ENCODE data around the gene KIF5C.
A peak's percentile ranks its signal among the peaks of the same experiment; 100 is the strongest.
"Not testable (repeated sequence)": the region's sequence is repeated elsewhere in the genome, so short reads cannot be mapped to it uniquely, and the experiment has no call there.

The KIF5C gene

DNA sequence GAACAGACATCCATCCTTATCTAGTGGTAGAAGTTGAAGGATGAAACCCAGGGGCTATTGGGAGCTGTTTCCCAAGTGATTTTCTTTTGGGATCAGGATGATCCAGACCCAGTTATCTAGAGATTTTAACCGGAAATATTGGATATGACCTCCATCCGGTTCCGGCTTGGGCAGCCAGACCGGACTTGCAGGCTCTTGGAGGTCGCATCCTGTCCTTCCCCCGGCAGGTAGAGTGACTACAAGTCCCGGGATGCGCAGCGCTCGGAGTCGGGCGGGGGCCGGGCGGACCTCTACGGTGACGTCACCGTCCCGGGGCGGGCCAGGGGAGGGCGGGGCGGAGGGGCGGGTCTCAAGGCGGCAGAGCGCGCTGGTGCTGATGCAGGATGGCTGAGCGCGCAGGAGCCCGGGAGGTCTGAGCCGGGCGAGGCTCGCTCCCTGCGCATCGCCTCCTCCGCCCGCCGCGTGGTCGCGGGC lies at the start of gene KIF5C:
Gene KIF5C (plus strand): TSS at position 360 of the 474 bp plus-strand sequence. CDS start 391 bp downstream, outside the sequence.
- peaks cover 4% of the 10 kb centered on the region; the same call in 1 of the 2 replicates for H3K36me3 ChIP-seq (ENCODE audit: control insufficient read depth, insufficient read depth, low read length)
- H3K9ac ChIP-seq (ENCODE audit: low read length), result peak within 1 kb of the TSS; percentile 82
- peaks cover 15% of the 10 kb centered on the region for H3K27me3 ChIP-seq (ENCODE audit: control insufficient read depth, insufficient read depth, low read length)
- H3K27ac ChIP-seq (ENCODE audit: low read depth, low read length), result peak within 1 kb of the TSS; percentile 31; the same call in 1 of the 2 replicates
- H3K9me3 ChIP-seq (ENCODE audit: control insufficient read depth, insufficient read depth, low read depth, low read length), result no peaks in the 10 kb centered on the region; the same call in 1 of the 2 replicates
- H3K4me1 ChIP-seq (ENCODE audit: control insufficient read depth, insufficient read depth, low read length), result peaks cover 12% of the 10 kb centered on the region
- peak within 1 kb of the TSS; percentile 68 for H3K4me3 ChIP-seq (ENCODE audit: low read depth, low read length)

- Histone ChIP-seq H3K9ac (ENCODE audit: low read length) (no peak overlapping the region), H3K36me3 (ENCODE audit: control insufficient read depth, insufficient read depth, low read length) (no peaks in the 10 kb centered on the region), H3K9me3 (ENCODE audit: control insufficient read depth, insufficient read depth, low read depth, low read length) (0 out of 2 replicates have a peak, but pooled peaks cover 2% of the 10 kb centered on the region), H3K4me3 (ENCODE audit: low read depth, low read length) (no peak overlapping the region), H3K27me3 (ENCODE audit: control insufficient read depth, insufficient read depth, low read length) (no peaks in the 10 kb centered on the region), H3K4me1 (ENCODE audit: control insufficient read depth, insufficient read depth, low read length) (peaks cover 6% of the 10 kb centered on the region; the same call in 1 of the 2 replicates), H3K27ac (ENCODE audit: low read depth, low read length) (no peak overlapping the region)
Observed at GRCh38 chr2:148826791-148827190, 48.2 kb upstream of the KIF5C start.

- H3K27me3 ChIP-seq (ENCODE audit: control insufficient read depth, insufficient read depth, low read length), result no peaks in the 10 kb centered on the region
- H3K4me1 ChIP-seq (ENCODE audit: control insufficient read depth, insufficient read depth, low read length), result peaks cover 6% of the 10 kb centered on the region; the same call in 1 of the 2 replicates
- H3K4me3 ChIP-seq (ENCODE audit: low read depth, low read length), result no peak overlapping the region
- H3K36me3 ChIP-seq (ENCODE audit: control insufficient read depth, insufficient read depth, low read length), result no peaks in the 10 kb centered on the region
- 0 out of 2 replicates have a peak, but pooled peaks cover 2% of the 10 kb centered on the region for H3K9me3 ChIP-seq (ENCODE audit: control insufficient read depth, insufficient read depth, low read depth, low read length)
- no peak overlapping the region for H3K9ac ChIP-seq (ENCODE audit: low read length)
- no peak overlapping the region for H3K27ac ChIP-seq (ENCODE audit: low read depth, low read length)
Observed at GRCh38 chr2:148828941-148829340, 46.1 kb upstream of the KIF5C start.

DNA sequence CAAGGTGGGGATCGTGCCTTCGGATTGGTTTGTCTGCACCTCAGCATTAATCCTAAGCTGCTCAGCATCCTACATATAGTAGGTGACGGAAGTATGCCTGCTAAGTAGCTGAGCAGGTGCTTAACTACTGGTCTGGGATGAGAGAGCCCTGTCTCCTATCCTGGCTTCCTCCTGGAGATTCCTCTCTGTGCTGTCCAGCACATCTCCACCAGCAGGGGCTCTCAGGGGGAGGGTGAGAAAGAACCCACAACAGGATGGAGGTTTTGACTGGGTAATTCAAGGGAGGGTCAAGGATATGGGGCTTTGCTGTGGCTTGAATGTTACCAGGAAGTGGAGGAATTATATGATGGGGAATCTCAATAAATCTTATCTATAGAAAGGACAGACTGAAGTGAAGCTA lies 45.4 kb upstream of the KIF5C start:
- H3K36me3 ChIP-seq (ENCODE audit: control insufficient read depth, insufficient read depth, low read length), result no peaks in the 10 kb centered on the region
- H3K4me1 ChIP-seq (ENCODE audit: control insufficient read depth, insufficient read depth, low read length), result peaks cover 6% of the 10 kb centered on the region; the same call in 1 of the 2 replicates
- H3K27ac ChIP-seq (ENCODE audit: low read depth, low read length), result no peak overlapping the region
- no peak overlapping the region for H3K9ac ChIP-seq (ENCODE audit: low read length)
- H3K9me3 ChIP-seq (ENCODE audit: control insufficient read depth, insufficient read depth, low read depth, low read length), result 0 out of 2 replicates have a peak, but pooled peaks cover 2% of the 10 kb centered on the region
- H3K4me3 ChIP-seq (ENCODE audit: low read depth, low read length), result no peak overlapping the region
- H3K27me3 ChIP-seq (ENCODE audit: control insufficient read depth, insufficient read depth, low read length), result no peaks in the 10 kb centered on the region

GRCh38 chr2:148832637-148833036 lies 42.4 kb upstream of the KIF5C start:
- no peaks in the 10 kb centered on the region for H3K27me3 ChIP-seq (ENCODE audit: control insufficient read depth, insufficient read depth, low read length)
- no peak overlapping the region for H3K9ac ChIP-seq (ENCODE audit: low read length)
- no peaks in the 10 kb centered on the region for H3K9me3 ChIP-seq (ENCODE audit: control insufficient read depth, insufficient read depth, low read depth, low read length)
- no peak overlapping the region for H3K27ac ChIP-seq (ENCODE audit: low read depth, low read length)
- H3K36me3 ChIP-seq (ENCODE audit: control insufficient read depth, insufficient read depth, low read length), result no peaks in the 10 kb centered on the region
- H3K4me1 ChIP-seq (ENCODE audit: control insufficient read depth, insufficient read depth, low read length), result peaks cover 6% of the 10 kb centered on the region; the same call in 1 of the 2 replicates
- no peak overlapping the region for H3K4me3 ChIP-seq (ENCODE audit: low read depth, low read length)

DNA sequence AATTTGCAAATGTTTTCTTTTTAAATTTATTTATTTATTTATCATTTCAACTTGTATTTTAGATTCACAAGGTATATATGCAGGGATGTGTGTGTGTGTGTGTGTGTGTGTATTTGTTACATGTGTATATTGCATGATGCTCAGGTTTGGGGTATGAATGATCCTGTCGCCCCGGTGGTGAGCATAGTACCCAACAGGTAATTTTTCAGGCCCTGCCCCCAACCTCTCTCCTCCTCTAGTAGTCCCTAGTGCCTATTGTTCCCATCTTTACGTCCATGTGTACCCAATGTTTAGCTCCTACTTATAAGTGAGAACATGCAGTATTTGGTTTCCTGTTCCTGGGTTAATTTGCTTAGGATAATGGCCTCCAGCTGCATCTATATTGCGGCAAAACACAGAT lies 33.0 kb upstream of the KIF5C start:
- Histone ChIP-seq H3K36me3 (ENCODE audit: control insufficient read depth, insufficient read depth, low read length) (no peaks in the 10 kb centered on the region), H3K27ac (ENCODE audit: low read depth, low read length) (no peak overlapping the region), H3K4me1 (ENCODE audit: control insufficient read depth, insufficient read depth, low read length) (no peaks in the 10 kb centered on the region), H3K9ac (ENCODE audit: low read length) (no peak overlapping the region), H3K4me3 (ENCODE audit: low read depth, low read length) (no peak overlapping the region), H3K27me3 (ENCODE audit: control insufficient read depth, insufficient read depth, low read length) (no peaks in the 10 kb centered on the region), H3K9me3 (ENCODE audit: control insufficient read depth, insufficient read depth, low read depth, low read length) (no peaks in the 10 kb centered on the region)

GRCh38 chr2:148848146-148848545 lies 26.9 kb upstream of the KIF5C start:
- no peak overlapping the region for H3K4me3 ChIP-seq (ENCODE audit: low read depth, low read length)
- no peak overlapping the region for H3K9ac ChIP-seq (ENCODE audit: low read length)
- no peaks in the 10 kb centered on the region for H3K4me1 ChIP-seq (ENCODE audit: control insufficient read depth, insufficient read depth, low read length)
- no peaks in the 10 kb centered on the region for H3K27me3 ChIP-seq (ENCODE audit: control insufficient read depth, insufficient read depth, low read length)
- no peak overlapping the region for H3K27ac ChIP-seq (ENCODE audit: low read depth, low read length)
- H3K36me3 ChIP-seq (ENCODE audit: control insufficient read depth, insufficient read depth, low read length), result no peaks in the 10 kb centered on the region
- H3K9me3 ChIP-seq (ENCODE audit: control insufficient read depth, insufficient read depth, low read depth, low read length), result no peaks in the 10 kb centered on the region

DNA sequence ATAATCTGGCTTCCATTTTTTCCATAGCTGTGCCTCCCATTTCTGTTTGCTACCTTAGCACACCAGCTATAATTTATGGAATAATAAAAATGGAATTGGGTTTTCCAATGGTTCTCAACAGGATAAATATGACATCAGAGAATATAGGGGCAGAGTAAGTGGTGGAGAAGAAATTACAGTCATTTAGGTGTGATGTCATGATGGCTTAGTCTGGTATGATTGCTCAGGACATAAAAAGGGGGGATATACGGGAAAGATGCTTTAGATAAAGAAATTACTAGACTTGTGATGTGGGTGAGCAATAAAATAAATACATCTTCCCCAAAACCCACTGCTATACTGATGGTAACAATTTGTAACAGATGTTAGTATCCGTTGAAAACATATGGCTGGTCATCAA lies 21.6 kb upstream of the KIF5C start:
- H3K9ac ChIP-seq (ENCODE audit: low read length), result no peak overlapping the region
- H3K4me3 ChIP-seq (ENCODE audit: low read depth, low read length), result no peak overlapping the region
- no peaks in the 10 kb centered on the region for H3K9me3 ChIP-seq (ENCODE audit: control insufficient read depth, insufficient read depth, low read depth, low read length)
- H3K27me3 ChIP-seq (ENCODE audit: control insufficient read depth, insufficient read depth, low read length), result no peaks in the 10 kb centered on the region
- H3K27ac ChIP-seq (ENCODE audit: low read depth, low read length), result no peak overlapping the region
- H3K36me3 ChIP-seq (ENCODE audit: control insufficient read depth, insufficient read depth, low read length), result no peaks in the 10 kb centered on the region
- no peaks in the 10 kb centered on the region for H3K4me1 ChIP-seq (ENCODE audit: control insufficient read depth, insufficient read depth, low read length)

DNA sequence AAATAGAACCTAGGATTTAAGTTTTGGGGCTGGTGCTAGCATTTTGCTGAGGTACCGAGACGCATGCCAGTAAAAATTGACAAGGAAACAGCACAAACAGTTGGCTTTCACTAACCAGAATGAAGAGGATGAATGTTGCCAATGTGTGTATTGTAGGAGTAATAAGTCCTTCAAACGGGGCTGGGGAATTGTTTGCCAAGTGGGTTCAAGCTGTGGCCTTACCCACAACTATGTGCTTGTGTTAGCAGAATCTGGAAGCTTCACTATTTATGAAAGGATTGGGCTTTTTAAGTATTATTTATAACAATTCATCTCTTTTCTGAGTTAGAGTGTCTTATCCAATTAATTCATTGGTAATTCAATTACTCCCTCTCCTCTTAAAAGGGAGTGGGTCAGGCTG lies 15.0 kb upstream of the KIF5C start:
- Histone ChIP-seq H3K9ac (ENCODE audit: low read length) (no peak overlapping the region), H3K27me3 (ENCODE audit: control insufficient read depth, insufficient read depth, low read length) (no peaks in the 10 kb centered on the region), H3K4me3 (ENCODE audit: low read depth, low read length) (no peak overlapping the region), H3K27ac (ENCODE audit: low read depth, low read length) (no peak overlapping the region), H3K4me1 (ENCODE audit: control insufficient read depth, insufficient read depth, low read length) (no peaks in the 10 kb centered on the region), H3K9me3 (ENCODE audit: control insufficient read depth, insufficient read depth, low read depth, low read length) (no peaks in the 10 kb centered on the region), H3K36me3 (ENCODE audit: control insufficient read depth, insufficient read depth, low read length) (no peaks in the 10 kb centered on the region)

- H3K27me3 ChIP-seq (ENCODE audit: control insufficient read depth, insufficient read depth, low read length), result no peaks in the 10 kb centered on the region
- H3K4me3 ChIP-seq (ENCODE audit: low read depth, low read length), result no peak overlapping the region
- H3K27ac ChIP-seq (ENCODE audit: low read depth, low read length), result no peak overlapping the region
- no peaks in the 10 kb centered on the region for H3K36me3 ChIP-seq (ENCODE audit: control insufficient read depth, insufficient read depth, low read length)
- no peaks in the 10 kb centered on the region for H3K9me3 ChIP-seq (ENCODE audit: control insufficient read depth, insufficient read depth, low read depth, low read length)
- H3K4me1 ChIP-seq (ENCODE audit: control insufficient read depth, insufficient read depth, low read length), result no peaks in the 10 kb centered on the region
- no peak overlapping the region for H3K9ac ChIP-seq (ENCODE audit: low read length)
Observed at GRCh38 chr2:148861367-148861766, 13.7 kb upstream of the KIF5C start.

GRCh38 chr2:148862478-148862877 lies 12.5 kb upstream of the KIF5C start:
- H3K4me3 ChIP-seq (ENCODE audit: low read depth, low read length); H3K9ac ChIP-seq (ENCODE audit: low read length); H3K27ac ChIP-seq (ENCODE audit: low read depth, low read length); H3K9me3 ChIP-seq (ENCODE audit: control insufficient read depth, insufficient read depth, low read depth, low read length); H3K4me1 ChIP-seq (ENCODE audit: control insufficient read depth, insufficient read depth, low read length); H3K27me3 ChIP-seq (ENCODE audit: control insufficient read depth, insufficient read depth, low read length); H3K36me3 ChIP-seq (ENCODE audit: control insufficient read depth, insufficient read depth, low read length): not testable (repeated sequence)

Data from HUES6 (cell line).